Fibroblast of lung (primary cell): ENCODE data around the gene PPP1R9B.

ENCODE experiments used
- EZH2 ChIP-seq: IDR thresholded peaks from 2 replicates; pipeline ENCODE4 v1.5.1; 2012; ENCODE audit warnings: low read length, control low read depth, mild to moderate bottlenecking; ENCODE audit errors: missing control alignments
- TF ChIP-seq, protein P1 (sequence below), 2 donors: IDR thresholded peaks in 1 of 2; conservative IDR thresholded peaks in 1 of 2; 1 replicate in 1 of 2; 2 replicates in 1 of 2; pipeline ENCODE4 v1.5.1; 2011 to 2012; ENCODE audit warnings: low read length in 2 of 2, control low read depth in 1 of 2, inconsistent platforms in 1 of 2, low read depth in 1 of 2, mild to moderate bottlenecking in 1 of 2

DNA sequence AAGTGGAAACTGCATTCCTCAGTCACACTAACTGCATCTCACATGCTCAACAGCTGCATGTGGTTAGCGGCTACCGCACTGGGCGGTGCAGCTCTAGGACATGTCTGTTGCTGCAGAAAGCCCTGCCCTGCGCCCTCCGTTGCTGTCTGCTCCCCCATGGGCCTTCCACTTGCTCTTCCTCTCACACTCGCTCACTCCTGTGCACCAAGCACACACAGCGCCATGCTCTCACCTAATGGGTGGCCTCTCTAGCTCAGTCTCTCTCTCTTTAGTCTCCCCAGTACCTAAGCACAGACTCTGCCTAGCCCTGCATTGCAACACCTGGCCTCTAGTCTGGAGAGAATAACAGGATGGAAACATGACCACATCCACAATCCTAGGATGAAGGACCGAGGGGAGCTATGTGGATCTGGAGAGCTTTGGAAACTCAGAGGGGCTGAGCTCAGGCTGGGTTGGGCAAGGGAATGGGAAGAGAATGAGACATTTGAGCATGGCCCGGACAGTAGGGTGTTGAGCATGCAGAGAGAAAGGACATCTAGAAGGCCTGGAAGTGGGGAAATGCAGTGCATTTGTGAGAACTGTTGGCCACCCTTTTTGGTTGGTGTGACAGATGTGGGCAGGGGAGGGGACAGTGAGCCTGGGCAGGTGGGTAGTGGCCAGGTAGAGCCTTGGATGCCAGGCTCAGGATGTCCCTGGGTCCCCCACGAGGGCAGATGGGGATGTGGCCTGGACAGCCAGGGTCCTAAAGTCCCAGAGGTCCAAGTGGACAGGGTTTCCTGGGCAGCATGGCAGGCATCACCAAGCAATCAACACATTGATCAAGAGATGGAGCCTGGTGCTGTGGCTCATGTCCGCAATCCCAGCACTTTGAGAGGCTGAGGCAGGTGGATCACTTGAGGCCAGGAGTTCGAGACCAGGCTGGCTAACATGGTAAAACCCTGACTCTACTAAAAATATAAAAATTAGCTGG is 31.4 kb upstream of the PPP1R9B start:
- TF ChIP-seq, protein P1, sequence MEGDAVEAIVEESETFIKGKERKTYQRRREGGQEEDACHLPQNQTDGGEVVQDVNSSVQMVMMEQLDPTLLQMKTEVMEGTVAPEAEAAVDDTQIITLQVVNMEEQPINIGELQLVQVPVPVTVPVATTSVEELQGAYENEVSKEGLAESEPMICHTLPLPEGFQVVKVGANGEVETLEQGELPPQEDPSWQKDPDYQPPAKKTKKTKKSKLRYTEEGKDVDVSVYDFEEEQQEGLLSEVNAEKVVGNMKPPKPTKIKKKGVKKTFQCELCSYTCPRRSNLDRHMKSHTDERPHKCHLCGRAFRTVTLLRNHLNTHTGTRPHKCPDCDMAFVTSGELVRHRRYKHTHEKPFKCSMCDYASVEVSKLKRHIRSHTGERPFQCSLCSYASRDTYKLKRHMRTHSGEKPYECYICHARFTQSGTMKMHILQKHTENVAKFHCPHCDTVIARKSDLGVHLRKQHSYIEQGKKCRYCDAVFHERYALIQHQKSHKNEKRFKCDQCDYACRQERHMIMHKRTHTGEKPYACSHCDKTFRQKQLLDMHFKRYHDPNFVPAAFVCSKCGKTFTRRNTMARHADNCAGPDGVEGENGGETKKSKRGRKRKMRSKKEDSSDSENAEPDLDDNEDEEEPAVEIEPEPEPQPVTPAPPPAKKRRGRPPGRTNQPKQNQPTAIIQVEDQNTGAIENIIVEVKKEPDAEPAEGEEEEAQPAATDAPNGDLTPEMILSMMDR (conservative IDR thresholded peaks at IDR 0.05 in 1 of 2, IDR thresholded peaks at IDR 0.05 in 1 of 2; ENCODE audit: low read depth in 1 of 2, low read length in 2 of 2): no peak
- no peak for TF ChIP-seq EZH2
